PC-9 (cell line): ENCODE results near the gene C10orf105. TPM values are rescaled to one million over a fixed set of nuclear protein-coding genes. Genes with fewer than 3 reads are reported as not detected.

Source experiments
- BruUV-seq: library from RNA; stranded (reverse); fragments of 400-500 nt; replicated peaks from 2 replicates; lab custom pipeline; 2021; lab: Mats Ljungman, UMichigan
- CTCF ChIA-PET: fragments of 300-600 bp; sonication (Branson Sonifier 250); formaldehyde crosslinking; loops from one replicate; lab custom pipeline; 2022; ENCODE audit warnings: antibody characterized with exemption; lab: Charles Lee
- POLR2A ChIA-PET: fragments of 300-600 bp; sonication (Branson Sonifier 250); formaldehyde crosslinking; loops from one replicate; lab custom pipeline; 2022; ENCODE audit warnings: antibody characterized with exemption; ENCODE audit not compliant: unreplicated experiment; lab: Charles Lee
- DNase-seq, 2 experiments: peaks; one replicate each; pipeline versions ENCODE4 v3.0.0 to v3.0.0-alpha.2; 2015 to 2022; ENCODE audit warnings: mixed read lengths in 1 of 2
- H2AFZ ChIP-seq: fragments of 200-600 bp; sonication (generic); 2 replicates; pipeline ENCODE4 v1.8.1; 2017; ENCODE audit warnings: antibody characterized with exemption
- H3F3A ChIP-seq: fragments of 200-600 bp; sonication (generic); 2 replicates; pipeline ENCODE4 v1.8.1; 2017; ENCODE audit warnings: antibody characterized with exemption, mild to moderate bottlenecking, low read depth; ENCODE audit not compliant: insufficient read depth
- H3K27ac ChIP-seq: fragments of 200-600 bp; sonication (generic); 2 replicates; pipeline ENCODE4 v1.6.1; 2016; ENCODE audit warnings: mixed run types
- H3K27me3 ChIP-seq: fragments of 200-600 bp; sonication (generic); 2 replicates; pipeline ENCODE4 v1.6.1; 2016; ENCODE audit warnings: low read depth, mixed run types; ENCODE audit not compliant: insufficient read depth
- H3K36me3 ChIP-seq: fragments of 200-600 bp; sonication (generic); 2 replicates; pipeline ENCODE4 v1.6.1; 2016; ENCODE audit warnings: low read depth, mixed run types
- H3K4me1 ChIP-seq: fragments of 200-600 bp; sonication (generic); replicated peaks from 2 replicates; pipeline ENCODE4 v1.6.1; 2016; ENCODE audit warnings: mixed run types; ENCODE audit not compliant: insufficient read depth
- H3K4me2 ChIP-seq: fragments of 200-600 bp; sonication (generic); 2 replicates; pipeline ENCODE4 v1.6.1; 2017; ENCODE audit warnings: mixed run types
- H3K4me3 ChIP-seq: fragments of 200-600 bp; sonication (generic); 2 replicates; pipeline ENCODE4 v1.6.1; 2016; ENCODE audit warnings: mixed run types
- H3K79me2 ChIP-seq: fragments of 200-600 bp; sonication (generic); 2 replicates; pipeline ENCODE4 v1.6.1; 2017; ENCODE audit warnings: low read depth, mixed run types
- H3K9me2 ChIP-seq: fragments of 200-600 bp; sonication (generic); 2 replicates; pipeline ENCODE4 v1.8.1; 2017; ENCODE audit warnings: mild to moderate bottlenecking; ENCODE audit not compliant: insufficient read depth
- H3K9me3 ChIP-seq: fragments of 200-600 bp; sonication (generic); 2 replicates; pipeline ENCODE4 v1.8.1; 2016; ENCODE audit warnings: low read depth; ENCODE audit not compliant: insufficient read depth
- H4K20me1 ChIP-seq: fragments of 200-600 bp; sonication (generic); 2 replicates; pipeline ENCODE4 v1.8.1; 2017; ENCODE audit not compliant: insufficient read depth
- EZH2 ChIP-seq: fragments of 200-600 bp; sonication (generic); IDR thresholded peaks from 2 replicates; pipeline ENCODE4 v1.8.0; 2017; ENCODE audit warnings: antibody characterized with exemption, low read depth
- intact Hi-C: fragments of 100-400 bp; cut with micrococcal nuclease; formaldehyde crosslinking; loops from one replicate; pipeline ENCODE4 v1.10.0; 2022; ENCODE audit not compliant: unreplicated experiment
- total RNA-seq: library from RNA; stranded (reverse); gene quantifications from 2 replicates; pipeline ENCODE4 v1.2.3, GENCODE V29; 2021
- TF ChIP-seq, protein P1 (sequence below): fragments of 200-600 bp; sonication (generic); conservative IDR thresholded peaks from 2 replicates; pipeline ENCODE4 v1.6.1; 2017; ENCODE audit warnings: mixed run types, antibody characterized with exemption, mild to moderate bottlenecking, moderate library complexity

C10orf105 gene
- total RNA-seq, 1 experiment from 2014 or later: not detected

GRCh38 chr10:71762324-71762723 lies 42.7 kb upstream of the C10orf105 start:
- Histone ChIP-seq H3K36me3 (0 out of 2 replicates have a peak, but pooled peaks cover 6% of the 10 kb centered on the region), H3K9me2 (no peaks in the 10 kb centered on the region), H3K27me3 (no peaks in the 10 kb centered on the region), H3K4me2 (0 out of 2 replicates have a peak overlapping the region, but pooled peaks have one; percentile 5), H3K79me2 (peaks cover 13% of the 10 kb centered on the region; the same call in 1 of the 2 replicates), H3K4me3 (no peak overlapping the region), H3K9me3 (no peaks in the 10 kb centered on the region), H3F3A (peaks cover 36% of the 10 kb centered on the region), H3K27ac (no peak overlapping the region), H4K20me1 (no peaks in the 10 kb centered on the region), H2AFZ (no peak overlapping the region), H3K4me1 (peaks cover 67% of the 10 kb centered on the region)
- no peak for DNase-seq
- POLR2A ChIA-PET: no interaction called here
- TF ChIP-seq EZH2: no peak
- TF ChIP-seq, protein P1, sequence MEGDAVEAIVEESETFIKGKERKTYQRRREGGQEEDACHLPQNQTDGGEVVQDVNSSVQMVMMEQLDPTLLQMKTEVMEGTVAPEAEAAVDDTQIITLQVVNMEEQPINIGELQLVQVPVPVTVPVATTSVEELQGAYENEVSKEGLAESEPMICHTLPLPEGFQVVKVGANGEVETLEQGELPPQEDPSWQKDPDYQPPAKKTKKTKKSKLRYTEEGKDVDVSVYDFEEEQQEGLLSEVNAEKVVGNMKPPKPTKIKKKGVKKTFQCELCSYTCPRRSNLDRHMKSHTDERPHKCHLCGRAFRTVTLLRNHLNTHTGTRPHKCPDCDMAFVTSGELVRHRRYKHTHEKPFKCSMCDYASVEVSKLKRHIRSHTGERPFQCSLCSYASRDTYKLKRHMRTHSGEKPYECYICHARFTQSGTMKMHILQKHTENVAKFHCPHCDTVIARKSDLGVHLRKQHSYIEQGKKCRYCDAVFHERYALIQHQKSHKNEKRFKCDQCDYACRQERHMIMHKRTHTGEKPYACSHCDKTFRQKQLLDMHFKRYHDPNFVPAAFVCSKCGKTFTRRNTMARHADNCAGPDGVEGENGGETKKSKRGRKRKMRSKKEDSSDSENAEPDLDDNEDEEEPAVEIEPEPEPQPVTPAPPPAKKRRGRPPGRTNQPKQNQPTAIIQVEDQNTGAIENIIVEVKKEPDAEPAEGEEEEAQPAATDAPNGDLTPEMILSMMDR: no peak
- CTCF ChIA-PET: no interaction called here
- BruUV-seq: no TSS peak
- intact Hi-C loops: no loop called here

GRCh38 chr10:71761541-71762113 lies 42.0 kb upstream of the C10orf105 start:
- no peak for DNase-seq
- H3K4me3 ChIP-seq: no peak overlapping the region
- no peak overlapping the region for H2AFZ ChIP-seq
- peaks cover 61% of the 10 kb centered on the region for H3K4me1 ChIP-seq
- H3K4me2 ChIP-seq: no peak overlapping the region
- no peaks in the 10 kb centered on the region for H3K9me2 ChIP-seq
- H3K36me3 ChIP-seq: 0 out of 2 replicates have a peak, but pooled peaks cover 6% of the 10 kb centered on the region
- CTCF ChIA-PET: no interaction called here
- no peaks in the 10 kb centered on the region for H3K9me3 ChIP-seq
- H3K27ac ChIP-seq: no peak overlapping the region
- intact Hi-C loops: no loop called here
- no TSS peak for BruUV-seq
- H3K27me3 ChIP-seq: no peaks in the 10 kb centered on the region
- no peaks in the 10 kb centered on the region for H4K20me1 ChIP-seq
- POLR2A ChIA-PET: no interaction called here
- H3F3A ChIP-seq: peaks cover 31% of the 10 kb centered on the region
- H3K79me2 ChIP-seq: peaks cover 13% of the 10 kb centered on the region; the same call in 1 of the 2 replicates
- TF ChIP-seq EZH2: no peak
- TF ChIP-seq, protein P1: no peak

DNA sequence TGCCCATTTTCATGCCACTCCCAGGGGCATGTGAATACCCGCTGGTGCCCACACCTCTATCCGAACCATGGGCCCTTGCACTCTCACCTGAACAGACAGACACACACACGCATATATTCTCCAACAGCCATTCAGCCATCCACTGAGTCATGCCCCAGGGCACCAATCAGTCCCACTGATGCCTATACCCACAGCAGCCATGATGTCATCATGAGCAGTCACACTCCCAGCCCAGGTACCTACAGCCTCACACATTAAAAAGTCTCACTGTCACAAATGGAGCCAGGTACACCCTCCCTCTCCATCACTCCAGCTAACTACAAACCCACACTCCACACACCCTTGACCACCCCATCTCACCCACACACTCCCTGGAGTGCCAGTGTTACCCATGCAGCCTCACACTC lies 41.5 kb upstream of the C10orf105 start:
- Histone ChIP-seq H3F3A (peaks cover 26% of the 10 kb centered on the region), H3K27me3 (no peaks in the 10 kb centered on the region), H3K9me2 (no peaks in the 10 kb centered on the region), H3K4me2 (no peak overlapping the region), H3K36me3 (0 out of 2 replicates have a peak, but pooled peaks cover 6% of the 10 kb centered on the region), H3K79me2 (peaks cover 13% of the 10 kb centered on the region; the same call in 1 of the 2 replicates), H3K9me3 (no peaks in the 10 kb centered on the region), H3K27ac (no peak overlapping the region), H3K4me3 (no peak overlapping the region), H3K4me1 (peaks cover 56% of the 10 kb centered on the region), H4K20me1 (no peaks in the 10 kb centered on the region), H2AFZ (no peak overlapping the region)
- TF ChIP-seq EZH2: no peak
- TF ChIP-seq, protein P1: no peak
- no peak for DNase-seq
- intact Hi-C loops: no loop called here
- ChIA-PET CTCF (no interaction called here), POLR2A (no interaction called here)
- no TSS peak for BruUV-seq
